AG09309 (cell line): ENCODE measurements around the gene LINS1.
A peak's percentile ranks its signal among the peaks of the same experiment; 100 is the strongest.

Experiments
- DNase-seq: peaks from one replicate; pipeline ENCODE4 v3.0.0-alpha.2; 2010; ENCODE audit warnings: low read depth
- H3K4me3 ChIP-seq: 2 replicates; pipeline ENCODE4 v1.5.1; 2011; ENCODE audit warnings: mild to moderate bottlenecking, low read depth, low read length, moderate library complexity; ENCODE audit not compliant: control insufficient read depth
- CTCF ChIP-seq: IDR thresholded peaks from 2 replicates; pipeline ENCODE4 v1.5.1; 2011; ENCODE audit warnings: mild to moderate bottlenecking, low read depth, low read length, inconsistent platforms; ENCODE audit not compliant: insufficient read depth, control insufficient read depth; ENCODE audit errors: missing control alignments

The LINS1 gene

GRCh38 chr15:100569391-100569790 lies 32.6 kb downstream of the LINS1 start:
- TF ChIP-seq CTCF, result no peak
- no peak for DNase-seq
- H3K4me3 ChIP-seq, result no peak overlapping the region

DNA sequence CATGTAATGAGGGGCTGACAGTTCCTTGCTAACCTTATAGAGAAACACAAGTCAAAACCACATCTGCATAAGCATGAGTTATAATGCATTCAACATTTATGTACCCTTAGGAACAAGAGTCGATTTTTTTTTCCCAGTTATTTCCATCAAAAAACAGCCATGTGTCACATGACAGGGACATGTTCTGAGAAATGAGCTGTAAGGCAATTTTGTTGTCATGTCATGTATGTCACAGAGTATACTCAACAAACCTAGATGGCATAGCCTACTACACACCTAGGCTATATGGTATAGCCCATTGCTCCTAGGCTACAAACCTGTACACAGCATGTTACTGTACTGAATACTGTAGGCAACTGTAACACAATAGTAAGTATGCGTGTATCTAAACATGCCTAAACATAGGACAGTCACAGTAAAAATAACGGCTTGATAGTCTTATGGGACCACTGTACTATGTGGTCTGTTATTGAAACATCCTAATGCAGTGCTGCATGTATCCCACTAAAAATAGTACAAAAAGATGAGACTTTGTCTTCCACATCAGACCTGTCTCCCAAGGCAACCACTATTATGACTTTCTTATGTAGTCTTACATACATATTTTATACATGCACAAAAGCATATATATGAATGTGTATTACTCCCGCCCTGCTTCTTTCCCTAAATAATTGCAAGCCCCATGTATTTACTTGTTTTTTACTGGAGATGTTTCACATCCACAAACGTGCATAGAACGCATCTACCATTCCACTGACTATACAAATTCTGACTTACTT lies 34.9 kb downstream of the LINS1 start:
- H3K4me3 ChIP-seq, result no peak overlapping the region
- DNase-seq, result no peak
- TF ChIP-seq CTCF, result no peak

DNA sequence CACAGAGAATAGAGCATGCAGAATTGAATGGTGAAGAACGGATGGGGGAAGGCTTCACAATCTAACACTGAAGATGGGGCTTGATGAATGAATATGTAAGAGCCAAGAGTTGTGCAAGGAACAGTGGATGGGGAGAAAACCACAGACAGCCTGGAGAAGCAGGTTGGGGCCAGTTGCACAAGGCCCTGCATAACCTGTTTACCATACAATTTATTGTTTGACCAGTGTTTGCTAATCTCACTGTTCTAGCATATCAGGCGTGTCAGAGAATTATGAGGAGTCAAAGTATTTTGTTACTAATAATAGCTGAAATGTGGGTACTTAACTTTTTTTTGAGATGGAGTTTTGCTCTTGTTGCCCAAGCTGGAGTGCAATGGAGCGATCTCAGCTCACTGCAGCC lies 36.4 kb downstream of the LINS1 start:
- DNase-seq, result no peak

DNA sequence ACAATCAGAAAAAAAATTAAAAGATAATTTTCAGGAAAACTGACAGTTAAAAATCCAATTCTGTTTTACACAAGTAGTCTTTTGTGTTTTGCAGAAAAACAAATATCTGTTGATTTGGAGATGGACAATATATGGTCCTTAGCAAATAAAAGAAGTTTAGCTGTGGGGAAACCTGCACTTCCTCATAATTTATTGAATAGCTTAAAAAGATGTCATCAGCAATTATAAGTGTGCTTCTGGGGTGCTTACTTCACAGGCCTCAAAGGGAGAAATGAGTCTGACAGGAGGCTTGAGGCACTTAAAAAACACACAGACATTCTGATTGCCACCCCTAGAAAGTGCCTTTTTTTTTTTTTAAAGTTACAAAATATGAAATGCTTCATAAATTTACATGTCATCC lies 41.7 kb downstream of the LINS1 start:
- DNase-seq, result no peak
- no peak for TF ChIP-seq CTCF
- no peak overlapping the region for H3K4me3 ChIP-seq

More for the DNA sequence above, 36.4 kb downstream of the LINS1 start:
- no peak for TF ChIP-seq CTCF
- no peak overlapping the region for H3K4me3 ChIP-seq

GRCh38 chr15:100559330-100559729 lies 42.7 kb downstream of the LINS1 start:
- peak; percentile 55 for DNase-seq
- H3K4me3 ChIP-seq, result no peak overlapping the region
- TF ChIP-seq CTCF, result no peak

DNA sequence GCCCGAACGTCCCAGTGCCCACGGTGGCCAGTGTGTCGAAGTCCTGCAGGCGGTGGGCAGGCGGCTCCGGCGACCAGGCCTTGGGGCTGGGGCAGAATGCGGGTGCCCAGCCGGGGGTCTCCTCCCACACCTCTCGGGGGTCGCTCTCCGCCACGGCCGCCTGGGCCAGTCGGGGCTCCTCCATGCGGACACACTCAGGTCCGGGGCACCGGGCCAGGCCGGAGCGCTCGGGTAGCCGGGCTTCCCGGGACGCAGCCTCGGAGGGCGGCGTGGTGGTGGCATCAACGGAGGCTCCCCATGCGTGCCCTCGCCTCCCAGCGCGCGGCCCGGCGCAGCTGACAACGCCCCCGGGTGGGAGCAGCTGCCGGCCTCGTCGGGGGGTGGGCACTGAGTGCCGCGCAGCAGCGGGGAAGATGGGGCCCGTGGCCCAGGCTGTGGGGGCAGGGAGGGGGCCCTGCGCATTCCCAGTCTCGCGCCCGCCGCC lies 43.2 kb downstream of the LINS1 start:
- H3K4me3 ChIP-seq, result no peak overlapping the region
- TF ChIP-seq CTCF, result no peak
- DNase-seq, result no peak
